WTC11 (cell line): ENCODE results near the gene C19orf85. TPM values are rescaled to one million over a fixed set of nuclear protein-coding genes. Genes with fewer than 3 reads are reported as not detected.

ENCODE experiments used
- ATAC-seq: fragments of 200-7000 bp; cut with Tn5 transposase; 2 replicates; pipeline ENCODE4 v1.10.0; 2021; ENCODE audit warnings: mild to moderate bottlenecking, moderate library complexity
- CTCF ChIA-PET: fragments of 300-600 bp; sonication (Branson Sonifier 250); formaldehyde crosslinking; loops from one replicate; lab custom pipeline; 2021; ENCODE audit warnings: antibody characterized with exemption; lab: Charles Lee
- POLR2A ChIA-PET: fragments of 350-600 bp; sonication (Branson Sonifier 250); formaldehyde crosslinking; loops from one replicate; lab custom pipeline; 2021; ENCODE audit warnings: antibody characterized with exemption; lab: Charles Lee
- DNase-seq: peaks from one replicate; pipeline ENCODE4 v3.0.0; 2021; ENCODE audit warnings: low spot score
- H3K27ac Mint-ChIP-seq: 2 replicates; pipeline ENCODE4 v1.8.0; 2021; ENCODE audit warnings: mixed read lengths
- H3K27me3 Mint-ChIP-seq: 2 replicates; pipeline ENCODE4 v1.8.0; 2021; ENCODE audit warnings: low read depth, mild to moderate bottlenecking, moderate library complexity, mixed read lengths
- H3K36me3 Mint-ChIP-seq: 2 replicates; pipeline ENCODE4 v1.8.0; 2021; ENCODE audit warnings: mixed read lengths
- H3K4me1 Mint-ChIP-seq: 2 replicates; pipeline ENCODE4 v1.8.0; 2022; ENCODE audit warnings: mixed read lengths
- H3K4me3 Mint-ChIP-seq: 2 replicates; pipeline ENCODE4 v1.8.0; 2021; ENCODE audit warnings: mild to moderate bottlenecking, moderate library complexity, mixed read lengths
- H3K9me3 Mint-ChIP-seq: 2 replicates; pipeline ENCODE4 v1.8.0; 2021; ENCODE audit warnings: mixed read lengths
- CREB1 ChIP-seq: sonication (generic); formaldehyde crosslinking; IDR thresholded peaks from 2 replicates; pipeline ENCODE4 v1.8.0; 2023; ENCODE audit warnings: mild to moderate bottlenecking, missing genetic modification reagents
- GABPB1 ChIP-seq: sonication (generic); formaldehyde crosslinking; IDR thresholded peaks from 2 replicates; pipeline ENCODE4 v1.8.1; 2023; ENCODE audit warnings: mild to moderate bottlenecking, missing genetic modification reagents
- JAZF1 ChIP-seq: fragments of 250-450 bp; sonication (Bioruptor Pico); IDR thresholded peaks from 2 replicates; pipeline ENCODE4 v1.9.0; 2021; ENCODE audit warnings: moderate library complexity, mild to moderate bottlenecking, inconsistent platforms
- JUN ChIP-seq: sonication (generic); formaldehyde crosslinking; IDR thresholded peaks from 2 replicates; pipeline ENCODE4 v1.8.0; 2023; ENCODE audit warnings: mild to moderate bottlenecking, missing genetic modification reagents
- NFATC4 ChIP-seq: fragments of 250-450 bp; sonication (Bioruptor Pico); IDR thresholded peaks from 2 replicates; pipeline ENCODE4 v1.9.0; 2021; ENCODE audit warnings: mild to moderate bottlenecking
- NFE2L1 ChIP-seq: sonication (generic); formaldehyde crosslinking; IDR thresholded peaks from 2 replicates; pipeline ENCODE4 v1.8.1; 2023; ENCODE audit warnings: missing genetic modification reagents
- NR1H2 ChIP-seq: sonication (generic); formaldehyde crosslinking; IDR thresholded peaks from 2 replicates; pipeline ENCODE4 v1.9.0; 2021; ENCODE audit warnings: mild to moderate bottlenecking, moderate library complexity, missing genetic modification reagents
- SOX15 ChIP-seq: fragments of 250-450 bp; sonication (Bioruptor Pico); IDR thresholded peaks from 2 replicates; pipeline ENCODE4 v1.9.0; 2021; ENCODE audit warnings: mild to moderate bottlenecking
- SP1 ChIP-seq: sonication (generic); formaldehyde crosslinking; conservative IDR thresholded peaks from 2 replicates; pipeline ENCODE4 v1.8.1; 2022; ENCODE audit warnings: missing genetic modification reagents
- ZNF138 ChIP-seq: sonication (generic); formaldehyde crosslinking; conservative IDR thresholded peaks from 2 replicates; pipeline ENCODE4 v1.8.1; 2022; ENCODE audit warnings: mild to moderate bottlenecking, moderate library complexity, missing genetic modification reagents
- total RNA-seq: library from RNA; stranded (reverse); gene quantifications from 3 replicates; pipeline ENCODE4 v1.2.3, GENCODE V29; 2021
- TF ChIP-seq, protein P1 (sequence below): sonication (generic); formaldehyde crosslinking; IDR thresholded peaks from 2 replicates; pipeline ENCODE4 v1.8.0; 2022; ENCODE audit warnings: mild to moderate bottlenecking, missing genetic modification reagents
- TF ChIP-seq, protein P2 (sequence below): sonication (generic); formaldehyde crosslinking; IDR thresholded peaks from 2 replicates; pipeline ENCODE4 v1.8.1; 2022; ENCODE audit warnings: low read depth, missing genetic modification reagents, borderline replicate concordance
- TF ChIP-seq, protein P3 (sequence below): sonication (generic); formaldehyde crosslinking; IDR thresholded peaks from 2 replicates; pipeline ENCODE4 v1.8.1; 2022; ENCODE audit warnings: mild to moderate bottlenecking, missing genetic modification reagents, moderate library complexity, borderline replicate concordance
- TF ChIP-seq, protein P4 (sequence below): sonication (generic); formaldehyde crosslinking; IDR thresholded peaks from 2 replicates; pipeline ENCODE4 v1.8.1; 2023; ENCODE audit warnings: mild to moderate bottlenecking, missing genetic modification reagents, borderline replicate concordance
- TF ChIP-seq, protein P5 (sequence below): sonication (generic); formaldehyde crosslinking; IDR thresholded peaks from 2 replicates; pipeline ENCODE4 v1.8.0; 2022; ENCODE audit warnings: missing genetic modification reagents
- TF ChIP-seq, protein P6 (sequence below): fragments of 250-450 bp; sonication (Bioruptor Pico); IDR thresholded peaks from 2 replicates; pipeline ENCODE4 v1.9.0; 2021; ENCODE audit warnings: mild to moderate bottlenecking, borderline replicate concordance
- TF ChIP-seq, protein P7 (sequence below): fragments of 200-600 bp; IDR thresholded peaks from 2 replicates; pipeline ENCODE4 v1.8.0; 2022; ENCODE audit warnings: antibody characterized with exemption
- TF ChIP-seq, protein P8 (sequence below): fragments of 250-450 bp; sonication (Bioruptor Pico); IDR thresholded peaks from 2 replicates; pipeline ENCODE4 v1.9.0; 2021; ENCODE audit warnings: mild to moderate bottlenecking

The C19orf85 gene
- total RNA-seq, 1 experiment from 2014 or later: 2.2 TPM

DNA sequence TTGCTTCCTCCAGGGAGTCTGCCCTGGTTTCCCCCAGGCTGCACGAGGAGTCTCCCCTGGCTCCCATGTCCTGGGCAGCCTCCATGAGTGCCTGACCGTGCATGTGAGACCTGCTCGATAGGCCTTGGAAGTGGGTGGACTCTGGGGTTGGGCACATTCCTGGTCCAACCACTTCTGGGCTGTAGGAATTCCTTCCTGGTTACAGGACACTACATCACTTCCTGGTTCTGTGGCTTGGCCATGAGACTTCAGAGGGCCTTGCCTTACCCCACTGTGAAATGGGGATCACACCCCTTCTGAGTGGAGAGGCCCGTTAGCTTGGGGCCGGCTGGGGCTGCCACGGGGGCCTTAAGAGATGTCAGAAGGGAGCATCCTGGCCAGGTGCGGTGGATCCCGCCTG, 7.9 kb upstream of the C19orf85 start:
- Mint-ChIP-seq H3K27me3 (peaks cover 17% of the 10 kb centered on the region), H3K4me3 (no peak overlapping the region), H3K36me3 (no peaks in the 10 kb centered on the region), H3K9me3 (no peaks in the 10 kb centered on the region), H3K4me1 (peaks cover 19% of the 10 kb centered on the region), H3K27ac (no peak overlapping the region)
- ChIA-PET POLR2A (no interaction called here), CTCF (no interaction called here)
- TF ChIP-seq, protein P1, sequence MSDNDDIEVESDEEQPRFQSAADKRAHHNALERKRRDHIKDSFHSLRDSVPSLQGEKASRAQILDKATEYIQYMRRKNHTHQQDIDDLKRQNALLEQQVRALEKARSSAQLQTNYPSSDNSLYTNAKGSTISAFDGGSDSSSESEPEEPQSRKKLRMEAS: no peak
- no peak for TF ChIP-seq ZNF138 (CRISPR knock-in tag)
- TF ChIP-seq JAZF1 (CRISPR knock-in tag): no peak
- no peak for TF ChIP-seq GABPB1 (CRISPR knock-in tag)
- no peak for TF ChIP-seq NFE2L1 (CRISPR knock-in tag)
- TF ChIP-seq, protein P2, sequence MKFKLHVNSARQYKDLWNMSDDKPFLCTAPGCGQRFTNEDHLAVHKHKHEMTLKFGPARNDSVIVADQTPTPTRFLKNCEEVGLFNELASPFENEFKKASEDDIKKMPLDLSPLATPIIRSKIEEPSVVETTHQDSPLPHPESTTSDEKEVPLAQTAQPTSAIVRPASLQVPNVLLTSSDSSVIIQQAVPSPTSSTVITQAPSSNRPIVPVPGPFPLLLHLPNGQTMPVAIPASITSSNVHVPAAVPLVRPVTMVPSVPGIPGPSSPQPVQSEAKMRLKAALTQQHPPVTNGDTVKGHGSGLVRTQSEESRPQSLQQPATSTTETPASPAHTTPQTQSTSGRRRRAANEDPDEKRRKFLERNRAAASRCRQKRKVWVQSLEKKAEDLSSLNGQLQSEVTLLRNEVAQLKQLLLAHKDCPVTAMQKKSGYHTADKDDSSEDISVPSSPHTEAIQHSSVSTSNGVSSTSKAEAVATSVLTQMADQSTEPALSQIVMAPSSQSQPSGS (CRISPR knock-in tag): no peak
- TF ChIP-seq, protein P3, sequence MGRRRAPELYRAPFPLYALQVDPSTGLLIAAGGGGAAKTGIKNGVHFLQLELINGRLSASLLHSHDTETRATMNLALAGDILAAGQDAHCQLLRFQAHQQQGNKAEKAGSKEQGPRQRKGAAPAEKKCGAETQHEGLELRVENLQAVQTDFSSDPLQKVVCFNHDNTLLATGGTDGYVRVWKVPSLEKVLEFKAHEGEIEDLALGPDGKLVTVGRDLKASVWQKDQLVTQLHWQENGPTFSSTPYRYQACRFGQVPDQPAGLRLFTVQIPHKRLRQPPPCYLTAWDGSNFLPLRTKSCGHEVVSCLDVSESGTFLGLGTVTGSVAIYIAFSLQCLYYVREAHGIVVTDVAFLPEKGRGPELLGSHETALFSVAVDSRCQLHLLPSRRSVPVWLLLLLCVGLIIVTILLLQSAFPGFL (CRISPR knock-in tag): no peak
- no peak for TF ChIP-seq NFATC4 (CRISPR knock-in tag)
- TF ChIP-seq SP1 (CRISPR knock-in tag): no peak
- TF ChIP-seq, protein P4, sequence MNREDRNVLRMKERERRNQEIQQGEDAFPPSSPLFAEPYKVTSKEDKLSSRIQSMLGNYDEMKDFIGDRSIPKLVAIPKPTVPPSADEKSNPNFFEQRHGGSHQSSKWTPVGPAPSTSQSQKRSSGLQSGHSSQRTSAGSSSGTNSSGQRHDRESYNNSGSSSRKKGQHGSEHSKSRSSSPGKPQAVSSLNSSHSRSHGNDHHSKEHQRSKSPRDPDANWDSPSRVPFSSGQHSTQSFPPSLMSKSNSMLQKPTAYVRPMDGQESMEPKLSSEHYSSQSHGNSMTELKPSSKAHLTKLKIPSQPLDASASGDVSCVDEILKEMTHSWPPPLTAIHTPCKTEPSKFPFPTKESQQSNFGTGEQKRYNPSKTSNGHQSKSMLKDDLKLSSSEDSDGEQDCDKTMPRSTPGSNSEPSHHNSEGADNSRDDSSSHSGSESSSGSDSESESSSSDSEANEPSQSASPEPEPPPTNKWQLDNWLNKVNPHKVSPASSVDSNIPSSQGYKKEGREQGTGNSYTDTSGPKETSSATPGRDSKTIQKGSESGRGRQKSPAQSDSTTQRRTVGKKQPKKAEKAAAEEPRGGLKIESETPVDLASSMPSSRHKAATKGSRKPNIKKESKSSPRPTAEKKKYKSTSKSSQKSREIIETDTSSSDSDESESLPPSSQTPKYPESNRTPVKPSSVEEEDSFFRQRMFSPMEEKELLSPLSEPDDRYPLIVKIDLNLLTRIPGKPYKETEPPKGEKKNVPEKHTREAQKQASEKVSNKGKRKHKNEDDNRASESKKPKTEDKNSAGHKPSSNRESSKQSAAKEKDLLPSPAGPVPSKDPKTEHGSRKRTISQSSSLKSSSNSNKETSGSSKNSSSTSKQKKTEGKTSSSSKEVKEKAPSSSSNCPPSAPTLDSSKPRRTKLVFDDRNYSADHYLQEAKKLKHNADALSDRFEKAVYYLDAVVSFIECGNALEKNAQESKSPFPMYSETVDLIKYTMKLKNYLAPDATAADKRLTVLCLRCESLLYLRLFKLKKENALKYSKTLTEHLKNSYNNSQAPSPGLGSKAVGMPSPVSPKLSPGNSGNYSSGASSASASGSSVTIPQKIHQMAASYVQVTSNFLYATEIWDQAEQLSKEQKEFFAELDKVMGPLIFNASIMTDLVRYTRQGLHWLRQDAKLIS (CRISPR knock-in tag): no peak
- TF ChIP-seq, protein P5, sequence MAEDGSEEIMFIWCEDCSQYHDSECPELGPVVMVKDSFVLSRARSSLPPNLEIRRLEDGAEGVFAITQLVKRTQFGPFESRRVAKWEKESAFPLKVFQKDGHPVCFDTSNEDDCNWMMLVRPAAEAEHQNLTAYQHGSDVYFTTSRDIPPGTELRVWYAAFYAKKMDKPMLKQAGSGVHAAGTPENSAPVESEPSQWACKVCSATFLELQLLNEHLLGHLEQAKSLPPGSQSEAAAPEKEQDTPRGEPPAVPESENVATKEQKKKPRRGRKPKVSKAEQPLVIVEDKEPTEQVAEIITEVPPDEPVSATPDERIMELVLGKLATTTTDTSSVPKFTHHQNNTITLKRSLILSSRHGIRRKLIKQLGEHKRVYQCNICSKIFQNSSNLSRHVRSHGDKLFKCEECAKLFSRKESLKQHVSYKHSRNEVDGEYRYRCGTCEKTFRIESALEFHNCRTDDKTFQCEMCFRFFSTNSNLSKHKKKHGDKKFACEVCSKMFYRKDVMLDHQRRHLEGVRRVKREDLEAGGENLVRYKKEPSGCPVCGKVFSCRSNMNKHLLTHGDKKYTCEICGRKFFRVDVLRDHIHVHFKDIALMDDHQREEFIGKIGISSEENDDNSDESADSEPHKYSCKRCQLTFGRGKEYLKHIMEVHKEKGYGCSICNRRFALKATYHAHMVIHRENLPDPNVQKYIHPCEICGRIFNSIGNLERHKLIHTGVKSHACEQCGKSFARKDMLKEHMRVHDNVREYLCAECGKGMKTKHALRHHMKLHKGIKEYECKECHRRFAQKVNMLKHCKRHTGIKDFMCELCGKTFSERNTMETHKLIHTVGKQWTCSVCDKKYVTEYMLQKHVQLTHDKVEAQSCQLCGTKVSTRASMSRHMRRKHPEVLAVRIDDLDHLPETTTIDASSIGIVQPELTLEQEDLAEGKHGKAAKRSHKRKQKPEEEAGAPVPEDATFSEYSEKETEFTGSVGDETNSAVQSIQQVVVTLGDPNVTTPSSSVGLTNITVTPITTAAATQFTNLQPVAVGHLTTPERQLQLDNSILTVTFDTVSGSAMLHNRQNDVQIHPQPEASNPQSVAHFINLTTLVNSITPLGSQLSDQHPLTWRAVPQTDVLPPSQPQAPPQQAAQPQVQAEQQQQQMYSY (CRISPR knock-in tag): no peak
- TF ChIP-seq, protein P6, sequence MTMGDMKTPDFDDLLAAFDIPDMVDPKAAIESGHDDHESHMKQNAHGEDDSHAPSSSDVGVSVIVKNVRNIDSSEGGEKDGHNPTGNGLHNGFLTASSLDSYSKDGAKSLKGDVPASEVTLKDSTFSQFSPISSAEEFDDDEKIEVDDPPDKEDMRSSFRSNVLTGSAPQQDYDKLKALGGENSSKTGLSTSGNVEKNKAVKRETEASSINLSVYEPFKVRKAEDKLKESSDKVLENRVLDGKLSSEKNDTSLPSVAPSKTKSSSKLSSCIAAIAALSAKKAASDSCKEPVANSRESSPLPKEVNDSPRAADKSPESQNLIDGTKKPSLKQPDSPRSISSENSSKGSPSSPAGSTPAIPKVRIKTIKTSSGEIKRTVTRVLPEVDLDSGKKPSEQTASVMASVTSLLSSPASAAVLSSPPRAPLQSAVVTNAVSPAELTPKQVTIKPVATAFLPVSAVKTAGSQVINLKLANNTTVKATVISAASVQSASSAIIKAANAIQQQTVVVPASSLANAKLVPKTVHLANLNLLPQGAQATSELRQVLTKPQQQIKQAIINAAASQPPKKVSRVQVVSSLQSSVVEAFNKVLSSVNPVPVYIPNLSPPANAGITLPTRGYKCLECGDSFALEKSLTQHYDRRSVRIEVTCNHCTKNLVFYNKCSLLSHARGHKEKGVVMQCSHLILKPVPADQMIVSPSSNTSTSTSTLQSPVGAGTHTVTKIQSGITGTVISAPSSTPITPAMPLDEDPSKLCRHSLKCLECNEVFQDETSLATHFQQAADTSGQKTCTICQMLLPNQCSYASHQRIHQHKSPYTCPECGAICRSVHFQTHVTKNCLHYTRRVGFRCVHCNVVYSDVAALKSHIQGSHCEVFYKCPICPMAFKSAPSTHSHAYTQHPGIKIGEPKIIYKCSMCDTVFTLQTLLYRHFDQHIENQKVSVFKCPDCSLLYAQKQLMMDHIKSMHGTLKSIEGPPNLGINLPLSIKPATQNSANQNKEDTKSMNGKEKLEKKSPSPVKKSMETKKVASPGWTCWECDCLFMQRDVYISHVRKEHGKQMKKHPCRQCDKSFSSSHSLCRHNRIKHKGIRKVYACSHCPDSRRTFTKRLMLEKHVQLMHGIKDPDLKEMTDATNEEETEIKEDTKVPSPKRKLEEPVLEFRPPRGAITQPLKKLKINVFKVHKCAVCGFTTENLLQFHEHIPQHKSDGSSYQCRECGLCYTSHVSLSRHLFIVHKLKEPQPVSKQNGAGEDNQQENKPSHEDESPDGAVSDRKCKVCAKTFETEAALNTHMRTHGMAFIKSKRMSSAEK (CRISPR knock-in tag): no peak
- TF ChIP-seq JUN (CRISPR knock-in tag): no peak
- TF ChIP-seq CREB1 (CRISPR knock-in tag): no peak
- TF ChIP-seq NR1H2 (CRISPR knock-in tag): no peak
- TF ChIP-seq, protein P7, sequence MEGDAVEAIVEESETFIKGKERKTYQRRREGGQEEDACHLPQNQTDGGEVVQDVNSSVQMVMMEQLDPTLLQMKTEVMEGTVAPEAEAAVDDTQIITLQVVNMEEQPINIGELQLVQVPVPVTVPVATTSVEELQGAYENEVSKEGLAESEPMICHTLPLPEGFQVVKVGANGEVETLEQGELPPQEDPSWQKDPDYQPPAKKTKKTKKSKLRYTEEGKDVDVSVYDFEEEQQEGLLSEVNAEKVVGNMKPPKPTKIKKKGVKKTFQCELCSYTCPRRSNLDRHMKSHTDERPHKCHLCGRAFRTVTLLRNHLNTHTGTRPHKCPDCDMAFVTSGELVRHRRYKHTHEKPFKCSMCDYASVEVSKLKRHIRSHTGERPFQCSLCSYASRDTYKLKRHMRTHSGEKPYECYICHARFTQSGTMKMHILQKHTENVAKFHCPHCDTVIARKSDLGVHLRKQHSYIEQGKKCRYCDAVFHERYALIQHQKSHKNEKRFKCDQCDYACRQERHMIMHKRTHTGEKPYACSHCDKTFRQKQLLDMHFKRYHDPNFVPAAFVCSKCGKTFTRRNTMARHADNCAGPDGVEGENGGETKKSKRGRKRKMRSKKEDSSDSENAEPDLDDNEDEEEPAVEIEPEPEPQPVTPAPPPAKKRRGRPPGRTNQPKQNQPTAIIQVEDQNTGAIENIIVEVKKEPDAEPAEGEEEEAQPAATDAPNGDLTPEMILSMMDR: no peak
- TF ChIP-seq SOX15 (CRISPR knock-in tag): no peak
- TF ChIP-seq, protein P8, sequence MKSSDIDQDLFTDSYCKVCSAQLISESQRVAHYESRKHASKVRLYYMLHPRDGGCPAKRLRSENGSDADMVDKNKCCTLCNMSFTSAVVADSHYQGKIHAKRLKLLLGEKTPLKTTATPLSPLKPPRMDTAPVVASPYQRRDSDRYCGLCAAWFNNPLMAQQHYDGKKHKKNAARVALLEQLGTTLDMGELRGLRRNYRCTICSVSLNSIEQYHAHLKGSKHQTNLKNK (CRISPR knock-in tag): no peak
- no peak for ATAC-seq
- no peak for DNase-seq
